ENCODE measurements around the gene SRGAP2C.
"Not testable (repeated sequence)": the region's sequence is repeated elsewhere in the genome, so short reads cannot be mapped to it uniquely, and the experiment has no call there.

Gene SRGAP2C

GRCh38 chr1:121433517-121433916 is 248.7 kb downstream of the SRGAP2C start:
- DNase-seq = not testable (repeated sequence)

- not testable (repeated sequence) for DNase-seq
These were observed 254.1 kb downstream of the SRGAP2C start for GRCh38 chr1:121438862-121439261.

- DNase-seq = no peak
These were observed 256.2 kb downstream of the SRGAP2C start for GRCh38 chr1:121440993-121441392.

Data from hematopoietic multipotent progenitor cell treated with erythropoietin and hydrocortisone succinate and interleukin-3 and kit ligand, for 4 days (in vitro differentiated cells).